ENCODE results near the gene CALHM6.
A peak's percentile ranks its signal among the peaks of the same experiment; 100 is the strongest.

Gene CALHM6

GRCh38 chr6:116443105-116443504 is 18.1 kb upstream of the CALHM6 start:
- Histone ChIP-seq H3K4me3 (ENCODE audit: low read depth, low read length, poor library complexity, severe bottlenecking) (no peak overlapping the region), H3K4me1 (ENCODE audit: insufficient read depth, low read length, severe bottlenecking) (no peaks in the 10 kb centered on the region), H3K27me3 (ENCODE audit: insufficient read depth, low read length) (no peaks in the 10 kb centered on the region), H3K4me2 (ENCODE audit: low read length) (no peak overlapping the region), H3K9me3 (ENCODE audit: low read length) (no peaks in the 10 kb centered on the region), H3K36me3 (ENCODE audit: insufficient read depth, low read length) (no peaks in the 10 kb centered on the region), H3K79me2 (ENCODE audit: insufficient read depth, low read length) (no peaks in the 10 kb centered on the region), H3K9me2 (ENCODE audit: low read depth, low read length) (no peaks in the 10 kb centered on the region), H3K9ac (ENCODE audit: low read length) (no peak overlapping the region), H3F3A (ENCODE audit: insufficient read depth, low read length) (no peaks in the 10 kb centered on the region), H3K27ac (ENCODE audit: low read depth, low read length, poor library complexity, severe bottlenecking) (no peak overlapping the region), H4K20me1 (ENCODE audit: insufficient read depth, low read length) (no peaks in the 10 kb centered on the region), H2AFZ (ENCODE audit: low read length) (no peak overlapping the region)
- TF ChIP-seq EZH2 (IDR thresholded peaks at IDR 0.05; ENCODE audit: borderline replicate concordance, low read length) (no peak), CTCF (IDR thresholded peaks at IDR 0.05; ENCODE audit: low read length) (no peak)

- no peaks in the 10 kb centered on the region for H3F3A ChIP-seq (ENCODE audit: insufficient read depth, low read length)
Observed at GRCh38 chr6:116444092-116444491, 17.1 kb upstream of the CALHM6 start.

GRCh38 chr6:116444575-116444974 is 16.6 kb upstream of the CALHM6 start:
- H3K9me2 ChIP-seq (ENCODE audit: low read depth, low read length) = no peaks in the 10 kb centered on the region
- no peaks in the 10 kb centered on the region for H3K4me1 ChIP-seq (ENCODE audit: insufficient read depth, low read length, severe bottlenecking)
- H3K4me2 ChIP-seq (ENCODE audit: low read length) = no peak overlapping the region
- H3K9ac ChIP-seq (ENCODE audit: low read length) = no peak overlapping the region
- no peak overlapping the region for H3K4me3 ChIP-seq (ENCODE audit: low read depth, low read length, poor library complexity, severe bottlenecking)
- H3K27ac ChIP-seq (ENCODE audit: low read depth, low read length, poor library complexity, severe bottlenecking) = no peak overlapping the region
- no peaks in the 10 kb centered on the region for H3K27me3 ChIP-seq (ENCODE audit: insufficient read depth, low read length)
- no peaks in the 10 kb centered on the region for H3K36me3 ChIP-seq (ENCODE audit: insufficient read depth, low read length)
- no peak overlapping the region for H2AFZ ChIP-seq (ENCODE audit: low read length)
- H3F3A ChIP-seq (ENCODE audit: insufficient read depth, low read length) = no peaks in the 10 kb centered on the region
- H3K79me2 ChIP-seq (ENCODE audit: insufficient read depth, low read length) = no peaks in the 10 kb centered on the region
- TF ChIP-seq CTCF (IDR thresholded peaks at IDR 0.05; ENCODE audit: low read length) = no peak
- TF ChIP-seq EZH2 (IDR thresholded peaks at IDR 0.05; ENCODE audit: borderline replicate concordance, low read length) = no peak
- H3K9me3 ChIP-seq (ENCODE audit: low read length) = no peaks in the 10 kb centered on the region
- H4K20me1 ChIP-seq (ENCODE audit: insufficient read depth, low read length) = no peaks in the 10 kb centered on the region

More at GRCh38 chr6:116444092-116444491, 17.1 kb upstream of the CALHM6 start:
- Histone ChIP-seq H3K9me3 (ENCODE audit: low read length) (no peaks in the 10 kb centered on the region), H3K9ac (ENCODE audit: low read length) (no peak overlapping the region), H3K9me2 (ENCODE audit: low read depth, low read length) (no peaks in the 10 kb centered on the region), H4K20me1 (ENCODE audit: insufficient read depth, low read length) (no peaks in the 10 kb centered on the region), H3K4me1 (ENCODE audit: insufficient read depth, low read length, severe bottlenecking) (no peaks in the 10 kb centered on the region), H3K27ac (ENCODE audit: low read depth, low read length, poor library complexity, severe bottlenecking) (no peak overlapping the region), H3K36me3 (ENCODE audit: insufficient read depth, low read length) (no peaks in the 10 kb centered on the region), H3K27me3 (ENCODE audit: insufficient read depth, low read length) (no peaks in the 10 kb centered on the region), H3K4me2 (ENCODE audit: low read length) (no peak overlapping the region), H2AFZ (ENCODE audit: low read length) (no peak overlapping the region), H3K79me2 (ENCODE audit: insufficient read depth, low read length) (no peaks in the 10 kb centered on the region), H3K4me3 (ENCODE audit: low read depth, low read length, poor library complexity, severe bottlenecking) (no peak overlapping the region)
- TF ChIP-seq CTCF (IDR thresholded peaks at IDR 0.05; ENCODE audit: low read length) = peak; percentile 53
- no peak for TF ChIP-seq EZH2 (IDR thresholded peaks at IDR 0.05; ENCODE audit: borderline replicate concordance, low read length)

Measured in OCI-LY1 (cell line).